Measurements from ENCODE around the gene RHEX.

The RHEX gene

GRCh38 chr1:206020393-206021007 is 32.5 kb upstream of the RHEX start:
- no peak for TF ChIP-seq CTCF (IDR thresholded peaks at IDR 0.05; ENCODE audit: low read depth, low read length)
- in situ Hi-C loops (cut with HindIII; ENCODE audit: low sequenced_read_pairs), result no loop called here
- no peak for DNase-seq (ENCODE audit: low read depth, low spot score)
- no peak overlapping the region for H3K4me3 ChIP-seq (ENCODE audit: low read depth, low read length)

- no peak overlapping the region for H3K4me3 ChIP-seq (ENCODE audit: low read depth, low read length)
- no peak for TF ChIP-seq CTCF (IDR thresholded peaks at IDR 0.05; ENCODE audit: low read depth, low read length)
- DNase-seq (ENCODE audit: low read depth, low spot score), result no peak
- in situ Hi-C loops (cut with HindIII; ENCODE audit: low sequenced_read_pairs), result no loop called here
Measured at GRCh38 chr1:206021008-206021625, 31.9 kb upstream of the RHEX start.

- in situ Hi-C loops (cut with HindIII; ENCODE audit: low sequenced_read_pairs), result no loop called here
- no peak for TF ChIP-seq CTCF (IDR thresholded peaks at IDR 0.05; ENCODE audit: low read depth, low read length)
- peak; percentile 35 for DNase-seq (ENCODE audit: low read depth, low spot score)
- H3K4me3 ChIP-seq (ENCODE audit: low read depth, low read length), result no peak overlapping the region
Measured at GRCh38 chr1:206021626-206022365, 31.2 kb upstream of the RHEX start.

GRCh38 chr1:206022766-206023165 is 30.2 kb upstream of the RHEX start:
- no peak for DNase-seq (ENCODE audit: low read depth, low spot score)
- no peak overlapping the region for H3K4me3 ChIP-seq (ENCODE audit: low read depth, low read length)
- in situ Hi-C loops (cut with HindIII; ENCODE audit: low sequenced_read_pairs), result no loop called here
- no peak for TF ChIP-seq CTCF (IDR thresholded peaks at IDR 0.05; ENCODE audit: low read depth, low read length)

- no peak within 1 kb of the TSS for H3K4me3 ChIP-seq (ENCODE audit: low read depth, low read length)
- DNase-seq (ENCODE audit: low read depth, low spot score), result no peak
Measured at GRCh38 chr1:206023695-206024094, 29.3 kb upstream of the RHEX start, which contains the start of gene CTSE. Gene CTSE (minus strand): TSS chr1:206023895. CDS start chr1:206023791, 104 bp downstream.

More at GRCh38 chr1:206023695-206024094, 29.3 kb upstream of the RHEX start, which contains the start of gene CTSE:
- in situ Hi-C loops (cut with HindIII; ENCODE audit: low sequenced_read_pairs), result no loop called here
- no peak for TF ChIP-seq CTCF (IDR thresholded peaks at IDR 0.05; ENCODE audit: low read depth, low read length)

Data from astrocyte of the spinal cord (primary cell).